Right renal pelvis (tissue), 4 donors: ENCODE measurements around the gene FAT1. TPM values are rescaled to one million over a fixed set of nuclear protein-coding genes. Genes with fewer than 3 reads are reported as not detected.

ENCODE experiments used
- DNase-seq, 4 donors: peaks; one replicate each; pipeline ENCODE4 v3.0.0-alpha.2; 2013; ENCODE audit warnings: low read depth in 4 of 4, low spot score in 3 of 4, missing footprints in 1 of 4
- polyA plus RNA-seq, 4 donors: library from polyadenylated mRNA; unstranded; fragments of 120-200 nt; gene quantifications; one replicate each; pipeline ENCODE4 v1.2.1, GENCODE V29; 2013; ENCODE audit not compliant: insufficient read length in 4 of 4

Gene FAT1
- polyA plus RNA-seq, 4 donors: 243 to 255 (median 246) TPM

DNA sequence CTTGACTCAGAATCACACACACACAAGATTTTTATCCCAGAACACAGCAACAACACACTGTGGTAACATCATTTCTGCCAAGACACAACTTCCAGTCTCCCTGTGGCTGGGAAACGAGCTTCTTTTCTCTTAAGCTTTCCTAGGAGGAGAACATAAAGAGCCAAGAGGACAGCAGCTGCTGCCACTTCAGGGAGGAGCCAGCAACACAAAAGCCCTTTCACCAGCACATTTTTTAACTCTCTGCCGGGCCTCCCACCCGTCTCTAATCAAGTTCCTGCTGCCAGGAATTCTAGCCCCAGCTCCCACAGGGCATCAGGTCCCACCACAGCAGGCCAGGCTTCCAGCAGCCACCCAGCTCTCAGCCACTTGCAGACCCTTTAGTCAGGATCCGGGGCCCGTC is 22.4 kb downstream of the FAT1 start:
- DNase-seq: peak in 2 of 4 donors; percentile 39 to 48

DNA sequence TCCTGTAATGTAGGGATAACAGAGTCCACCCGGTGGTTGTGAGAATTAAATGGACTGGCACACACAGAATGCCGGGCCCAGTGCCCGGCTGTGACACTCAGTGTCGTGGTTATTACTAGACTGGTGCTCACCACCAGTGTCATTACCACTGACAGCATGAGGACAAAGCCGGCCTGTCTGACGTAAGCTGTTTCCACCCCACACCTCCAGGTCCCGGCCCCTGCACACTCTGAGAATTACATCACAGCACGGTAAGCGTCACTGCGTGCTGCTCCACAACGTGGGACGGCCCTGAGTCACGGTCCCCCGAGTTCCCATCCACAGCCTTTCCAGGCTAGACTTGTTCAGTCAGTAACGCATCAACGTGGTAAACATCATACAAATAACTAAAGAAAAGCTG is 22.9 kb downstream of the FAT1 start:
- DNase-seq: no peak

DNA sequence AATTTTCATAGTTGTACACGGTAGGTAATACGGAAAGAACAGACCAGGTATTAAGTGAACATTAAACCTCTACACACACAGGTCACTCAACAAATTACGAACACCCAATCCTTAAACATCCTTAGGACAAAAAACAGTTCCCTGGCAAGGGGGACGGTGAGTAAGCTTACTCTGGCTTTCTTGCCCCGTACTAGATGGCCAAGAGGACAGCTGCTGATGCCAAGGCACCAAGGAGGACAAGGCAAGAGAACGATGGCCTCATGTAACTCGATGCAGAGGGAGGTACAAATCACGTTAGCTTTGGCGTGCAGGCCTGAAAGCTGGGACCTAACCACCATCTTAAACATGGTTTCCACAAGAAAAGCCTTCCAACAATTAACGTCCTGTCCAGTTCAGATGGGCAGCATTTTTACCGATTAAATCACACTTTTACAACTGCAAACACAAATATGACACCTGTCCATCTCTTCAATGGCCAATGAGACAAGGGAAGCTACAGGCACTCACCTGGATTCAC is 23.7 kb downstream of the FAT1 start:
- no peak for DNase-seq

DNA sequence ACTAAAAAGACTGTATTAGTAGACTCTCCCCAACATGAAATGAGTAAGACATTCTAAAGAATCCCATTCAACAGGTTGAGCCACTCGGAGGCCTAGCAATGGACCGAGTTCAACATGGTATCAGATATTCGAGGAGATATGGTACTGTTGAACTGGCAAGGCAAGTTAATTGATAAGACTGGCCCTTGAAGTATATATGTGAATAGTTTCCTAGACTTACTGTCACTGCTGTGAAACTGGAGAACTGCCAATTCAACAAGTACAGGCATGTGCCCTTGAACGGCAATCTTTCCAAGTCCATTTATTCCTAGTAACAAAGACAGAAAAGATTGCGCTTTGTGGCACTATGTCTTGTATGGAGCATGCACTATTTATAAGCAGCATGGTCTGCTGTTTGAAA is 24.4 kb downstream of the FAT1 start:
- DNase-seq: no peak

DNA sequence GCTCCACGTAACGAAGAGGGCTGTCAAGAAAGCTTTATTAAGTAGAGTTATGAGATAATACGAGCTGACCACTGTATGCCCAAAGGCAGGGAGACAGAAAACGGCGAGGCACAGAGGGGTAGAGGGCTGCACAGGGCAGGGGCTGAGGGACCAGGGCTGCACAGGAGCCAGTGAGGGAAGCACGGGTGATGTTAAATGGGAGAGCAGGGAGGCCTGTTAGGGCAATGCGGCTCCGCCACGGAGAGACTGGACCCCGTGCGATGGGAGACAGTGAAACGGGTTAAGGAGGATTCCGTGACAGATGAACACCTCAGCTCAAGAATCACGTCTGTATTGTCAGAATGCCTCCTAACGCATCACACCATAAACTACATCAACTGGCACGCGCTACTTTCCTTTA is 25.1 kb downstream of the FAT1 start:
- no peak for DNase-seq

DNA sequence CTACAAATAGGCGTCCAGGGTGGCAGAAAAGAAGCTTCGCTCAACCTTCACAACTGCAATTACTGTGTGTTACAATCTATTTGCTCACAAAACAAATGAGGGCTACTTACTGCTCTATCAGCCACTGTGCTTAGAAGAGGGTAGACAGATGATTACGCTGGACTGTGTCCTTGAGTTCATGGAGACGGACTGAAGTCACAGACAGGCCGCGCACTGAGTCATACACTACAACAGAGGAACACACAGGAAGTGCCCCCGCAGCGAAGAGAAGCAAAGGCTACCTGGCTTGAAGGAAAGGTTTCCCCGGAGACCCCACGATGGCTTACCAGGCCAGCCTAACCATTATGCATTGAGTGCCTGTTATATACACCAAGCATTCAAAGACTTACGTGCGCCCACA is 25.6 kb downstream of the FAT1 start:
- DNase-seq: no peak

DNA sequence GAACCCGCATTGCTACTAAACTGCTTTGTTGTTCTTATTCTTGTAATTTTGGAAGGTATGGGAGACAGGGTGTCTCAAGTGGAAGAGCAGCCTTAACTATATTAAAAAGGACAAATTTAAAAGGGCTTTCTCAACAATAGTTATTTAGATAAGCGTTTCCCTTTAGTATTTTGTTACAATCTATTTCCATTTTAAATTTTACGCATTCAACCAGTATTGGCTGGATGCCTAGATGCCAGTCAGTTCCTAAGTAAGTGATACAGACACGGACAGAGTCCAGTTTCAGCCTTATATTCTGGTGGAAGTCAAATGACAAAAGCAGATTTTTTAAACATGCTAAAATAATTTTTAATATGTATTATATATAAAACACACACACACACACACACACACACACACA is 28.3 kb downstream of the FAT1 start:
- no peak for DNase-seq

DNA sequence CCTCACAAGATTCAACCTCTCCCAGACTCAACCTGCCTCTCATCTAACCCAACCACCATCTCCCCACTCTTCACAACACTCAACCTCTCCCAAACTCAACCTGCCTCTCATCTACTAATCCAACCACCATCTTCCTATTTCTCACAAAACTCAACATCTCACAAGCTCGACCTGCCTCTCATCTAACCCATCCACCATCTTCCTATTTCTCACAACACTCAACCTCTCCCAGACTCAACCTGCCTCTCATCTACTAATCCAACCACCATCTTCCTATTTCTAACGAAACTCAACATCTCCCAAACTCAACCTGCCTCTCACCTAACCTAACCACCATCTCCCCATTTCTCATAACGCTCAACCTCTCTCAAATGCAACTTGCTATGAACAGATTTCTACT is 29.8 kb downstream of the FAT1 start:
- DNase-seq: no peak

DNA sequence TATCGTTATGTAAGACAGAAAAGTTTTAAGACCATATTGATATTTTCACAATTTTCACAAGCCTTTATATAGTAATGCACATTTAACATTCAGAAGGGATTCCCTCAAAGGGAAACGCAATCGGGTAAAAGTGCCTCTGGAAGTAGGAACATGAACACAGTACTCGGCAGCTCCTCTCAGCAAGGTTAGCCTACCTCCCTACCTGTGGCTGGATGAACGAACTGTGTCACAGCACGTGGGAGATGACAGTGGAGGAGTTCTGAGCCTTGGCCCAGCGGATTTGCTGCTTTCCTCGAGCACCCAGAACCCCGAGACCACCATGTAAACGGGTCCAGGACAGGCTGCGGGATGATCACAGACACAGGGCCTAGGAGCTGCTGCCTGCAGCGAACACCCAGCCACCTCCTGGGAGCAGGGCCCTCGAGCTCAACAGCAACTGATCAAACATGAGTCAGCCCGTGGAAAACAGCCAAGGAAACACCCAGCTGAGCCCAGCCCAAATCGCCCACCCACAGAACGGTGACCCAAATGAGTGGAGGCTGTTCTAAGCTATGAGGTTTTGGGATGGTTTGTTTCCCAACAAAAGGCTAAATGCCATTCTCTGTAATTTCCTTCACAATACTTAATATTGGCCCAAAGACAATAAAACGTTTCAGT is 30.4 kb downstream of the FAT1 start:
- DNase-seq: no peak

DNA sequence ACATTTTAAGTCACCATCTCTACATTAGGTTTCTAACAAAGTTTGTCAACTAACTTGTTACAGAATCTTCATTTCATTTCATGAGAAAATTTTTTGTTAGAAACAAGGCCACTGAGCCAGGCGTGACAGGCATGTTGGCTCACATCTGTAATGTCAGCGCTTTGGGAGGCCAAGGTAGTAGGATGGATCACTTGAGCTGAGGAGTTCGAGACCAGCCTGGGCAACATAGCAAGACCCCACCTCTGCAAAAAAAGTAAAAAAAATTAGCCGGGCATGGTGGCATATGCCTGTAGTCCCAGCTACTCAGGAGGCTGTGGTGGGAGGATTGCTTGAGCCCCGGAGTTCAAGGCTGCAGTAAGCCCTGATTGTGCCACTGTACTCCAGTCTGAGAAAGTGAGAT is 32.3 kb downstream of the FAT1 start:
- DNase-seq: no peak

DNA sequence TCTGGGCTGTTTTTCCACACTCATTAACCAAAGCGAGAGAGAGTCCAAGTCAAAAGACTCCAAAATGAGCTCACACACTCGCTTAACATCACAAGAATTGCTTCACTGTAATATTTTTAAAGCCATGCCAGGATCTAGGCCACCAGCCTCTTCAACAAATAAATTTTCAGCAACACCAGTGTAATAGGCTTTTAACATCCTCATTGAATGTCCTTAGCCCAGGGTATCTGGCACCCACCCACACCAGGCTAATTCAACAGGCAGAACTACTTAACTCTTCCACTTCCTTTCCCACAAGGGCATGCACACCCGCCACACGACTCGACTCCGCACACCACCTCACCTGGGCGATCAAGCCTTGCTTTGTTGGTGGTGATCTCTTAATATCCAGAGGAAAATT is 34.2 kb downstream of the FAT1 start:
- DNase-seq: no peak

DNA sequence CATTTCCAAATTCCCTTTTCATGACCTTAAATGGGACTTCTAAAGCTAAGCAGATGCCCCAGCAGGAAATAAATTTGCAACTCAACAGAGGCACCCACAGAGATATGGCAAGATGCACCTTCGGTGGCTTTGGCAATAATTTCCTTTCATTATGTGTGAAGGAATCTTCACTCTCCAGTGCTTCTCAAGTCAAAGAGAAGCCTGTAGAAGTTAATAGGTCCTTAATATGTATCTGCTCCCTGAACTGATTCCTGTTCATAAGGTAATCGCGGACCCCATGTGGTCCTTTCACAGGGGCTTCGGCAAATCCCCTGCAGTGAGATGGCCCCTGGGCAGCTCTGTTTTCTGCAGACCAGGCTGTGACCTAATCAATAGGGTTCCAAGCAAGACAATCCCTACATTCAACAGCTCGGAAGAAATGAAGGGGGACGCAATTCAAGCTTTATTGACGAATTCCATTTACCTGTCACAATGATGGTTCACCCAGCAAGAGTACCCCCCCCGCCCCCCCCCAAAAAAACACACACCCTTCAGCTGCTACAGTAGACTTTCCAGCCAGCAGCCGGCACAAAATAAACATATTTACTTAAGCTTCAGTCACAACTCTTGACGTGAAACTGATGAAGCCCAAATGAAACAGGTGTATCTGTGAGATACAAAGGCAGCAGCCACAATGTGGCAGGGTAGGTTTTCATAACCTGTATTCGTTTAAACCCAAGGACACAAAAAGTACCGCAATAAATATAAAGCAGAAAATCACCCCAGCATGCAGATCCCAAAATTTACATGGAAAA is 35.3 kb downstream of the FAT1 start:
- no peak for DNase-seq

DNA sequence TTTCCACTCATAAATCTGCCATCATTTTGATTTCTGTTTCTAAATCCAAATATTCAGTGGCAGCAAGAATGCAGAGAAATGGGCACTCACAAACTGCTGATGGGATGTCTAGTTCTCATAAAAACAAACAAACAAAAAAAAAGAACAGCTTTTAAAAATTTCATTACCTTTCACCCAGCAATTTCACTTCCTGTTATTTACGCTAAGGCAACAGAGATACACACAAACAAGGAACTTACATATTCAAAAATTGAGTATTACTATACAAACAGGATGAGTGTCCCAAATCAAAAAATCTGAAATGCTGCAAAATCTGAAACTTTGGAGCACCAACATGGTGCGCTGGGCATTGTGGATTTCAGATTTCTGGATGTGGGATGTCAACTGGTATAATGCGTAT is 36.4 kb downstream of the FAT1 start:
- DNase-seq: no peak

DNA sequence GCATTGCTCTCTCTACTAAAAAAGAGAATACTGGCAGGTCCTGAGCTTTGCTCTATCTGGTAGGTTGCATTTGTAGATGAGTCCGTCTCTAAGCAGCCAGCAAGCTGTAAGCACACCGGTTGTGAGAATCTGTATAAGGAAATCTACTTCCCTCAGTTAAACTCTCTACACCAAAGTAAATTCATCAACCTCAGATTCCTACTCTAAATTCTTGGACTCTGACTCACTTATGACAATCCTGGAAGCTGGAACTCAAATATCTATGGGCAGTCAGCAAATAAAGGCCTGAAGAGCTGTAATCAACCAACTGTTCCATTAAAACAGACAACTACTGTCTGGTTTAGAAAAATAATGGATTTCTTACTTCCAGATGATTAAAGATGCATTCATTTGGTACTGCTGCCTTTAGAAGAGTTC is 37.9 kb downstream of the FAT1 start:
- no peak for DNase-seq

DNA sequence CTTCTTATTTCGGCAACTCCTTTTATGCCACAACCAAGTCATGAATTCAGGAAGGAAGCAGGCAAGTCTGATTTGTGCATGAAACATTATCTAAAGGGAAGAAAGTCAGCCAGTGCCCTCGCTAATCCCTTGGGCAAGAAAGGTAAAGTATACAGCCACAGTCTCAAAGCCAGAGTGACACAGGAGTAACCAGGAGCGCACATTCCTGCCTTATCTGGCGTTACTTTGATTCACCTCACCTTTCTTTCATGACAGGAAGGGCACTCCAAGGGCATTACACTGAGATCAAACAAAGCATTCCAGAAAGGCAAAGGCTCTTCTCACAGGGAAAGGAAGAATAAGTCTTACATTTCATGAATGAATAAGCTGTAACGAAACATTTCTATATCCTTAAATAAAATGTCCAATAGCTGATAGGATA is 38.8 kb downstream of the FAT1 start:
- no peak for DNase-seq

DNA sequence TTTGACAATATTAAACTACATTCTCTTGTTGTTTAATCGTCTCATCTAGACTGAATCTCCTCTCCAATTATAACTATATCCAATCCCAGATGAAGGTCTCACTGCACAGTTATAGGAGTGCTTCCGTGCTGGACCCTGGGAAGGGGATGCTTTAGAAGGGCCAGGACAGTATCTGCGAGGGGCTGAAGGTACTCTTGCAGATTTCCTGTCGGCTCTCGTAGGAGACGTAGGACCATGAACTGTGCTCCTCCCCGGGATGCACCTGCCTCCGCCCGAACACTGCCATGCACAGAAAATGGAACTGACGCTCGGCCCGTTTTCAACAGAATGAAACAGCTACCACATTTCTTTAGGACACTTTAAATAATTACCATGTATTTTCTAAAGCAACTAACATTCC is 39.4 kb downstream of the FAT1 start:
- DNase-seq: no peak

DNA sequence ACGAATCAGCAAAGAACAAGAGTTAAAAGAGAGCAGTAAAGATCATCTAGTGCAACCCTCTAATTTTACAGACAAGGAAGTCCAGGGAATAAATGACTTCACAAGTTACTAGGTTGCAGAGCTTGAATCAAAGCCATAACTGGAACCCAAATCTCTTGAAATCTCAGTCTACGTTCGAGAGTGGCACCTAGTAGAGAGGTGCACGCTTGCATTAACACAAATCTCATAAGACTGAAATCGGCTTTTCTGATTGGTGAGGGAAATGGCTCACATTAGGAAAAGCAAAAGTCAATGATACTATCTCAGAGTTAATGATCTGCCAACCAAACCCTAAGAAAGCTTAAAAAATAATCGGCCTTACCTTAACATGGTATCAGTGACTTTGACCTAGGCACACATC is 43.0 kb downstream of the FAT1 start:
- DNase-seq: no peak

DNA sequence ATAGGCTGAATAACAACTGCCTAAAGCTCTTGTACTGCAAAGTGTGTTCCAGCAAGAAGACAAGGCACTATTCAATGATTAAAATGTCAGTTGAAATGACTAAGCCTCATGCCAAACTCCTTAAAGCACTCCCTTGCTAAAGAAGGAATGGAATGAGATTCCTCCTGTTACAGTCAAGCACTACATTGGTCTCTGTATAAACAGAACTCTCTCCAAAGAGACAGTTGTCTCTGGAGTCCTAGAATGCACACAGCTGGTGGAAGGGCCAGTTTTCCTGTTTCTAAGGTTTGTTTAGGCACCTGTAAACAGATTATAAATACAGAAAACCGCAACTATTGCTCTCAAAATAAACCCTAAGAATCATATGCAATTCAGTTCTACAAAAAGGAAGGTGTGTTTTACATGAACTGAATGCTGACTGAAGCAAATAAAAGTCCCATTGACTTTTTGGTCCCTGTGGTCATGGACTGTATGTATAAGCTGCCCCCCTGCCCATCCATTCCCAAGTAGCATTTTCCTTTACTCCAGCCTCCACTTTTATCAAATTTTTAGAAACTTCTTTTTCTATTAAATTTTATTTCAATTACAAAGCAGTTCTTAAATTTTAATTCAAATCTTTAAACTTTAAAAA is 47.0 kb downstream of the FAT1 start:
- DNase-seq: no peak

DNA sequence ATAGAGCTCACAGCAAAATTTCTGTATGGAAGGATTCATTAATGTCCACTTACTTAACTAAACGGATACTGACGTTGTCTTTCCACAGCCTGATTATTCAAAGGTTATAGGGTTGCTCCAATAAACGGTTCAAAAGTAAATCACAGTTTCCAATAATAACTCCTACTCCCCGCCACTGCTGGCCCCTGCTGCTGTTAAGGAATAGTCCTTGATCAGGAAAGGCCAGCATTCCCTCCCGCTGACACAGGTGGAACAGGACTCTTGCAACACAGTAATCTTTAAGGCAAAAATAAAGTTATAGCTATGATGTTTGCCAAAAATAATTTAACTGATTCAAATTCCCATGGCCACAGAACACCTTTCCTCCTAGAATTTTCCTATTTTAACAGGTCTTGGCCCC is 53.9 kb downstream of the FAT1 start:
- no peak for DNase-seq

DNA sequence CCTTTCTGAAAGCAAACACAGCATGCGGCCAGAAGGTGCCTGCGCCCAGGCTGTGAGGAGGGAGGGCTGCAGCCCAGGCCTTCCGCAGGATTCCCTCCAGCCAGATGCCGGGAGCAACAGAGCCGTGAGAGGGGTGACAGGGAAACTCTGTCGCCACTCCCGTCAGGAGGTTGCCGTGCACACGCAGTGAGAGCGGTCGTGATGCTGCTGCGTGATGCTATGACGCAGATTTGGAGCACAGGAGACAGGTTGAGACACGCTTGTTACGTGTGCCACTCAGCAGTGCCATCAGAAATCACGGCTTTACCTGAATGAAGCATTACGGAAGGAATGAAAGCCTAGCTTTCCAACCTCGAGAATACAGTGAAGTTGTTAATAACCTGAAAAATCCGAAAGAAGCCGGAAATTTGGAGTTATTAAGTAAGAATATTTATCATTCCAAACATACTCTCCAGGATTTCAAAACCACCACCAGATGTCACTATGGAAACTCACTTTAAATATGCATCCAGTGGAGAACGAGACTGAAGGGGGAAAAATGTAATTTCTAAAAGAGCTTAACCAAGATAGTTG is 54.4 kb downstream of the FAT1 start:
- no peak for DNase-seq

DNA sequence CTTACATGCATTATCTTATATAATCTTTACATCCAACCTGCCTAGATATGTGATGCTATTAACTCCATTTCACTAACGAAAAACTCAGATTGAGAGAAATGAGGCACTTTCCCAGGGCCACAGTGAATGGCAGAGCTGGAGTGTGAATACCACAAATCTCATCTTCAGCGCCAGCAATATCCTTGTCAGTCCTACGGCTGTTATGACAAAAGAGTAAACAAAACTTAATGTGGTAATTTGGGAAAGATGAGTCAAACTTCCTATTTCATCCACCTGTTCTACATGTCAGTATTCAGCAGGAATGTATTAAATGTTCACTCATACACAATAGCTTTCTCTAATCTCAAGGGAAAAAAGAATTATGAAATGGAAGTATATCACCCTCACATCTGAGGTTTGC is 56.9 kb downstream of the FAT1 start:
- DNase-seq: no peak
